Right atrium auricular region (tissue), 2 donors: ENCODE data around the gene COL13A1. TPM values are rescaled to one million over a fixed set of nuclear protein-coding genes. Genes with fewer than 3 reads are reported as not detected.

Experiments
- DNase-seq: peaks from one replicate; pipeline ENCODE4 v3.0.0-alpha.2; 2019; ENCODE audit warnings: low spot score
- H3K27ac ChIP-seq, 2 donors: fragments of 200-600 bp; sonication (generic); 1 replicate in 1 of 2; 2 replicates in 1 of 2; pipeline ENCODE4 v1.5.1; 2016 to 2019
- H3K27me3 ChIP-seq, 2 donors: fragments of 200-600 bp; sonication (generic); one replicate each; pipeline versions ENCODE4 v1.5.1 to v1.6.0; 2017 to 2019
- H3K36me3 ChIP-seq: fragments of 200-600 bp; sonication (generic); one replicate; pipeline ENCODE4 v1.5.1; 2016
- H3K4me1 ChIP-seq, 2 donors: fragments of 200-600 bp; sonication (generic); one replicate each; pipeline versions ENCODE4 v1.5.1 to v1.6.0; 2017 to 2019
- H3K4me3 ChIP-seq, 2 donors: fragments of 200-600 bp; sonication (generic); 1 replicate in 1 of 2; 2 replicates in 1 of 2; pipeline ENCODE4 v1.5.1; 2017 to 2019; ENCODE audit warnings: mild to moderate bottlenecking in 1 of 2, moderate library complexity in 1 of 2
- H3K9me3 ChIP-seq, 2 donors: fragments of 200-600 bp; sonication (generic); one replicate each; pipeline ENCODE4 v1.5.1; 2019
- total RNA-seq, 2 donors: library from RNA; depleted of rRNA; stranded (reverse); fragments of >200 nt; gene quantifications; one replicate each; pipeline ENCODE4 v1.1.0, GENCODE V29; 2016
- TF ChIP-seq, protein P1 (sequence below), 2 donors: fragments of 200-600 bp; sonication (generic); IDR thresholded peaks; one replicate each; pipeline ENCODE4 v1.5.1; 2019; ENCODE audit warnings: antibody characterized with exemption in 2 of 2

The COL13A1 gene
- total RNA-seq, 2 donors from 2014 or later = 5.7 to 11.8 TPM

GRCh38 chr10:69768386-69768785 is 33.3 kb upstream of the COL13A1 start:
- H3K4me1 ChIP-seq = peaks cover 0 to 22% of the 10 kb centered on the region in 2 donors
- no peak for DNase-seq
- H3K27ac ChIP-seq = no peak overlapping the region

DNA sequence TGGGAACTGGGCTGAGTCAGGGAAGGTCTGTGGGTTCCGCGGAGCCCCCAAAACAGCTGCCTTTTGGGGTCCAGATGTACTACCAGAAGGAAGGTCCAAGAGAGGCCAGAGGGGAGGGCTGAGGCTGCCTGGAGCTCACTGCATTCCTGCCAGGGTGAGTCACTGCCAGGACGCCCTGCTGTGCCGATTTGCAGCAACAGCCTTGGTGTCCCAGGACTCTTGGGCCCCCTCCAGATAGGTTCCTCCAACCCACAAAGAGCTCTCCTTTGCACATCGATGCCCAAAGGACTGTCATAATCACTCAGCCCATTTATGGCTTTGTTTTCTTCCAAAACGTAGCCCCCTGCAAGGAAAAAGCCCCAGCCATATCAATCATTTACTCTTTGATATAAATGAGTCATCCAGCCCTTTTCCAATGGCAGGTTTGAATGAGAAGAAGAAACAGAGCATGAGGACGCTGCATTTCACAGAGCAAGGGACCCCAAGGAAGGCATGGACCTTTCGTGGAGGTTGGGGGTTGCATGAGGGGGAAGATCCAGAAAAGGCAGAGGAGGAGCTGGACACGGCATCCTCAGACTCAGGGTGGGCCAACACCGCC is 32.2 kb upstream of the COL13A1 start:
- TF ChIP-seq, protein P1, sequence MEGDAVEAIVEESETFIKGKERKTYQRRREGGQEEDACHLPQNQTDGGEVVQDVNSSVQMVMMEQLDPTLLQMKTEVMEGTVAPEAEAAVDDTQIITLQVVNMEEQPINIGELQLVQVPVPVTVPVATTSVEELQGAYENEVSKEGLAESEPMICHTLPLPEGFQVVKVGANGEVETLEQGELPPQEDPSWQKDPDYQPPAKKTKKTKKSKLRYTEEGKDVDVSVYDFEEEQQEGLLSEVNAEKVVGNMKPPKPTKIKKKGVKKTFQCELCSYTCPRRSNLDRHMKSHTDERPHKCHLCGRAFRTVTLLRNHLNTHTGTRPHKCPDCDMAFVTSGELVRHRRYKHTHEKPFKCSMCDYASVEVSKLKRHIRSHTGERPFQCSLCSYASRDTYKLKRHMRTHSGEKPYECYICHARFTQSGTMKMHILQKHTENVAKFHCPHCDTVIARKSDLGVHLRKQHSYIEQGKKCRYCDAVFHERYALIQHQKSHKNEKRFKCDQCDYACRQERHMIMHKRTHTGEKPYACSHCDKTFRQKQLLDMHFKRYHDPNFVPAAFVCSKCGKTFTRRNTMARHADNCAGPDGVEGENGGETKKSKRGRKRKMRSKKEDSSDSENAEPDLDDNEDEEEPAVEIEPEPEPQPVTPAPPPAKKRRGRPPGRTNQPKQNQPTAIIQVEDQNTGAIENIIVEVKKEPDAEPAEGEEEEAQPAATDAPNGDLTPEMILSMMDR (IDR thresholded peaks at IDR 0.05) = no peak
- Histone ChIP-seq H3K27me3 (no peaks in the 10 kb centered on the region), H3K36me3 (no peaks in the 10 kb centered on the region), H3K4me3 (no peak overlapping the region), H3K9me3 (peaks cover 0 to 5% of the 10 kb centered on the region in 2 donors), H3K27ac (no peak overlapping the region), H3K4me1 (peaks cover 0 to 22% of the 10 kb centered on the region in 2 donors)
- DNase-seq = peak; percentile 67

More at GRCh38 chr10:69768386-69768785, 33.3 kb upstream of the COL13A1 start:
- Histone ChIP-seq H3K27me3 (no peaks in the 10 kb centered on the region), H3K9me3 (peaks cover 0 to 5% of the 10 kb centered on the region in 2 donors), H3K4me3 (no peak overlapping the region), H3K36me3 (no peaks in the 10 kb centered on the region)
- TF ChIP-seq, protein P1 (IDR thresholded peaks at IDR 0.05) = no peak

DNA sequence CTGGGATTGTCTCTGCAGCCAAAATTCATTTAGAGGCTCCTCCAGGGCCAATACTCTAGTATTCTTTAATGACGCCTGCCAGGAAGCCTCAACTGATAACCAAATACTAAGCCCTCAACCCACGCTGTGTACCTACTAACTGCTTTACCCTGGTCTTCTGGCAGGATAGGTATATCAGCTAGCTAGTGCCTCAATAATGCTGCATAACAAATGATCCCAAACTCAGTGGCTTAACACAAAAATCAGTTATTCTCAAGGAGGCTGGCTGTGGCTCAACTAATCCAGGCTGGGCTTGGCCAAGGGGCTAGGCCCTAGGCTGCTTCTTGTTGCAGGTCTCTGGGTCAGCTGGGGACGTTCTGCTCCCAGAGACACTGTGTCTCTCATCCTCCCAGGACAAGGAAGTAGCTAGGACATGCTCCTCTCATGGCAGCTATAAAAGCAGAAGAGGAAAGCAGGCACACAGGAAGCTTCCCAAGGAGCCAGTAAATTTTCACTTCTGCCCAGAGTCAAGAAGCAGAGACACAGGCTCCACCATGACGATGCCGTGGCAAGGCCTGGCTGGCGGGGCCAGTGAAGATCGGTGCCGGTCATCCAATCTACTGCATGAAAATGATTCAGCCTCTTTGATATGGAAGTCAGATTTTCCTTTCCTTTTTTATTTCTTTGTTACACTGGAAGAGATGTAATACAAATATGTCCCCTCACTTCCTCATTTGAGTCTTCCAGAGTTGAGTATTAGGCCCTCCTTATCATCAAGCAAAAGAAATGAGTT is 28.6 kb upstream of the COL13A1 start:
- no peaks in the 10 kb centered on the region for H3K27me3 ChIP-seq
- peaks cover 0 to 5% of the 10 kb centered on the region in 2 donors for H3K9me3 ChIP-seq
- H3K4me1 ChIP-seq = peaks cover 0 to 12% of the 10 kb centered on the region in 2 donors
- no peak for DNase-seq
- no peak overlapping the region for H3K27ac ChIP-seq
- no peaks in the 10 kb centered on the region for H3K36me3 ChIP-seq
- TF ChIP-seq, protein P1 (IDR thresholded peaks at IDR 0.05) = no peak
- H3K4me3 ChIP-seq = no peak overlapping the region

DNA sequence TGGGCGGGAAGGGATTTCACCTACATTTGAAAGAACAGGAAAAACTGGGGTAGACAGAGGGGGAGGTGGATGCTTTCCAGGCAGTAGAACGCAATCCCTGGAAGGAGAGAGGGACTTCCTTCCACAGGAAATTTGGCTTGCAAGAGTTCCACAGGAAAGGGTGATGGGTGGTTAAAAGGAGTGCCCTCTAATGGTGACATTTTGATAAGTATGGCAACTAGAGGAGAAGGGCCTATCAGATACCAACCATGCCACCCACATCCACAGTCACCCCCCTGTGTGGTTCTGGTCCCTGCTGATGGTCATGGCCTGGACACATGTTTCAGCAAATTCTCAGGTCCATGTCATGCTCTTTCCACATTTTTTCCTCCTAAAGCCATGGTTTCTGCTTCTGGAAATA is 27.1 kb upstream of the COL13A1 start:
- Histone ChIP-seq H3K9me3 (peaks cover 0 to 5% of the 10 kb centered on the region in 2 donors), H3K4me1 (peaks cover 0 to 2% of the 10 kb centered on the region in 2 donors), H3K4me3 (no peak overlapping the region), H3K27ac (no peak overlapping the region), H3K27me3 (no peaks in the 10 kb centered on the region), H3K36me3 (no peaks in the 10 kb centered on the region)
- TF ChIP-seq, protein P1 (IDR thresholded peaks at IDR 0.05) = no peak
- no peak for DNase-seq

GRCh38 chr10:69780077-69780476 is 21.6 kb upstream of the COL13A1 start:
- Histone ChIP-seq H3K4me3 (no peak overlapping the region), H3K9me3 (no peaks in the 10 kb centered on the region), H3K27me3 (no peaks in the 10 kb centered on the region), H3K4me1 (no peaks in the 10 kb centered on the region), H3K36me3 (no peaks in the 10 kb centered on the region), H3K27ac (no peak overlapping the region)
- TF ChIP-seq, protein P1 (IDR thresholded peaks at IDR 0.05) = no peak
- DNase-seq = no peak
